ENCODE data around the gene TMEM100.

The TMEM100 gene

GRCh38 chr17:55722742-55723487 lies at the start of gene TMEM100:
Gene TMEM100, minus strand, starts transcription at chr17:55722864. Its CDS starts 1,794 bp downstream, at chr17:55721070.
- DNase-seq (ENCODE audit: low read depth), result peak; percentile 95

GRCh38 chr17:55772086-55772485 lies 49.4 kb upstream of the TMEM100 start:
- no peak for DNase-seq (ENCODE audit: low read depth)

- DNase-seq (ENCODE audit: low read depth), result peak; percentile 67
Measured at GRCh38 chr17:55770196-55770870, 47.7 kb upstream of the TMEM100 start.

GRCh38 chr17:55769625-55770000 lies 46.9 kb upstream of the TMEM100 start:
- DNase-seq (ENCODE audit: low read depth), result peak; percentile 87

- no peak for DNase-seq (ENCODE audit: low read depth)
Measured at GRCh38 chr17:55768936-55769624, 46.4 kb upstream of the TMEM100 start.

- DNase-seq (ENCODE audit: low read depth), result no peak
Measured at GRCh38 chr17:55765472-55765871, 42.8 kb upstream of the TMEM100 start.

- DNase-seq (ENCODE audit: low read depth), result no peak
Measured at GRCh38 chr17:55764610-55765009, 41.9 kb upstream of the TMEM100 start.

GRCh38 chr17:55763856-55764255 lies 41.2 kb upstream of the TMEM100 start:
- DNase-seq (ENCODE audit: low read depth), result peak; percentile 56

GRCh38 chr17:55762086-55762858 lies 39.6 kb upstream of the TMEM100 start:
- DNase-seq (ENCODE audit: low read depth), result no peak

GRCh38 chr17:55760643-55761355 lies 38.1 kb upstream of the TMEM100 start:
- no peak for DNase-seq (ENCODE audit: low read depth)

GRCh38 chr17:55758171-55758570 lies 35.5 kb upstream of the TMEM100 start:
- no peak for DNase-seq (ENCODE audit: low read depth)

- no peak for DNase-seq (ENCODE audit: low read depth)
Measured at GRCh38 chr17:55757659-55758058, 35.0 kb upstream of the TMEM100 start.

GRCh38 chr17:55756689-55757088 lies 34.0 kb upstream of the TMEM100 start:
- no peak for DNase-seq (ENCODE audit: low read depth)

GRCh38 chr17:55751720-55752250 lies 29.1 kb upstream of the TMEM100 start:
- DNase-seq (ENCODE audit: low read depth), result no peak

GRCh38 chr17:55750750-55751657 lies 28.3 kb upstream of the TMEM100 start, which contains the start of gene PCTP:
Gene PCTP, plus strand, starts transcription at chr17:55751051. Its CDS starts 53 bp downstream, at chr17:55751104.
- DNase-seq (ENCODE audit: low read depth), result peak; percentile 96

- no peak for DNase-seq (ENCODE audit: low read depth)
Measured at GRCh38 chr17:55749985-55750384, 27.3 kb upstream of the TMEM100 start.

GRCh38 chr17:55748841-55749240 lies 26.2 kb upstream of the TMEM100 start:
- DNase-seq (ENCODE audit: low read depth), result no peak

- DNase-seq (ENCODE audit: low read depth), result no peak
Measured at GRCh38 chr17:55747209-55747608, 24.5 kb upstream of the TMEM100 start.

- no peak for DNase-seq (ENCODE audit: low read depth)
Measured at GRCh38 chr17:55746466-55746865, 23.8 kb upstream of the TMEM100 start.

GRCh38 chr17:55745258-55745657 lies 22.6 kb upstream of the TMEM100 start:
- DNase-seq (ENCODE audit: low read depth), result no peak
